NCI-H2081 (cell line): Measurements from ENCODE around the gene FADS1.

Experiments used
- DNase-seq, 2 experiments: peaks; one replicate each; lab custom pipeline; 2025; lab: John Stamatoyannopoulos, UW

FADS1 gene

DNA sequence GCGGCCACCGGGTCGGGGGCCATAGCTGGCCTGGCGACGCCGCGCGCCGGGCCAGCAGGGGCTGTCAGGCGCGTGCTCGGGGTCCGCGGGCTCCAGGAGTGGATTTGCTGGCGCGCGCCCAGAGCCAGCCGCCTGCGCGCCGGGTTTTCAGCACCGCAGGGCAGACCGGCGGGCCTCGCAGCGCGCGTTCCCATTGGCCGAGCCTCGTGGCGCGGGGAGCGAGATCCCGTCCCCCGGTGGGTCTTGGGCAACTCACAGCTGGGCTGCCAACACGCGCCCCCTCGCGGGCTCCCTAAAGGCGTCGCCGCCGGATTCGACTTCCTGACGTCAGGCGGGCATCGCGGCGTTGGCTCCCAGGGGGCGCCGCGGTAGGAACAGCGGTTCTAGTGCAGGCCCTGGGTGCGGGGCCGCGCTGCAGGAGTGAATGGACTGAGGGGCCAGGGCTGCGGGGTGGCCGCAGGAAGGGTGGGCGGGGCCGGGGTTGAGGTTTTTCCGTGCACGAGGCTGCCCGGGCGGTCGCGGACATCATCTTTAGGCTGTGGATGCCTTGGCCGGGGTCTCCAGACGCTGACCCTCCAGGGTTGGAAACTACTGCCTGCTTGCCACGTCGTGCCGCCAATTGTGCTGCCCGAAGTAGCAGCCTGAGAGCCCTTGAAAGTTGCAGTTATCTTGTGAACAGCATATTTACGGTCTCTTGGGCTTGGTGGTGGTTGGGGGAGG is at the start of gene FADS1:
Gene FADS1, minus strand, starts transcription at position 268 of the 720 bp plus-strand sequence. Its CDS starts 74 bp downstream, at position 194.
- peak; percentile 97 to 98 for DNase-seq

DNA sequence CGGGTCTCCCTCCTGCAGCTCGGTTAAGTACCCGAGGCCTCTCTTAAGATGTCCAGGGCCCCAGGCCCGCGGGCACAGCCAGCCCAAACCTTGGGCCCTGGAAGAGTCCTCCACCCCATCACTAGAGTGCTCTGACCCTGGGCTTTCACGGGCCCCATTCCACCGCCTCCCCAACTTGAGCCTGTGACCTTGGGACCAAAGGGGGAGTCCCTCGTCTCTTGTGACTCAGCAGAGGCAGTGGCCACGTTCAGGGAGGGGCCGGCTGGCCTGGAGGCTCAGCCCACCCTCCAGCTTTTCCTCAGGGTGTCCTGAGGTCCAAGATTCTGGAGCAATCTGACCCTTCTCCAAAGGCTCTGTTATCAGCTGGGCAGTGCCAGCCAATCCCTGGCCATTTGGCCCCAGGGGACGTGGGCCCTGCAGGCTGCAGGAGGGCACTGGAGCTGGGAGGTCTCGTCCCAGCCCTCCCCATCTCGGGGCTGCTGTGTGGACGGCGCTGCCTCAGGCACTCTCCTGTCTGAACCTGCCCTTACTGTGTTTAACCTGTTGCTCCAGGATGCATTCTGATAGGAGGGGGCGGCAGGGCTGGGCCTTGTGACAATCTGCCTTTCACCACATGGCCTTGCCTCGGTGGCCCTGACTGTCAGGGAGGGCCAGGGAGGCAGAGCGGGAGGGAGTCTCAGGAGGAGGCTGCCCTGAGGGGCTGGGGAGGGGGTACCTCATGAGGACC is 49.6 kb upstream of the FADS1 start:
- DNase-seq = no peak

DNA sequence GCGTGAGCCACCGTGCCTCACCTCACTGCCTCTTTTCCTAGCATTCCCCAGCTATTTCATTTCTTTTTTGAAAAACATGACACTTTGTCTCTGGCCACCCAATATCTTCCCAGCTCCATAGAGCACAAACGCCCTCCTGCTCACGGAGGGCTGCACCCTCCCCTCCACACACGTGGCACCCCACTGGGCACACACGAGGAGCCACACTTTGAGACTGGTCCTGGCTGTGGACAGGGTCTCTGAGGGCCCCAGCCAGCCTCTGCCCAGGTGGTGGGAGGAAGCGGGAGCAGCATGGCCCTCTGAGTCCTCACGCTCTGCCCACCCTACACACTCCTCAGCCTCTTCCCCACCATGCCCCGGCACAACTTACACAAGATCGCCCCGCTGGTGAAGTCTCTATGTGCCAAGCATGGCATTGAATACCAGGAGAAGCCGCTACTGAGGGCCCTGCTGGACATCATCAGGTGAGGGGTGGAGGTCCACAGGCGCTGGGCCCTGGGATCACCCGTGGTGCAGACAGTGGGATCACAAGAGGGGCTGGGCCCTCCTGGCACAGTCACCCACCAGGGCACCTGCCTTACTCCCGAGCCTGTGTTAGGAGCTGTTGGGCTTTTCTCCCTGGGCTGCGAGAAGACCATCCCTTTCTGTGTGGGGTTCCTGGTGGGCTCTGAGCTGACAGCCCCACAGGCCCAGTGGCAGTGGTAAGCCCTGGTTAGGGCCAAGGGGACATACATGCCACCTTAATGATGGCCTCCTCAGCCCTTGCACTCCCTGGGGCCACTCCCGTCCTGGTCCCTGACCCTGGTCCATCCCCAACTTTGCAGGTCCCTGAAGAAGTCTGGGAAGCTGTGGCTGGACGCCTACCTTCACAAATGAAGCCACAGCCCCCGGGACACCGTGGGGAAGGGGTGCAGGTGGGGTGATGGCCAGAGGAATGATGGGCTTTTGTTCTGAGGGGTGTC is 48.3 kb upstream of the FADS1 start:
- DNase-seq = no peak

DNA sequence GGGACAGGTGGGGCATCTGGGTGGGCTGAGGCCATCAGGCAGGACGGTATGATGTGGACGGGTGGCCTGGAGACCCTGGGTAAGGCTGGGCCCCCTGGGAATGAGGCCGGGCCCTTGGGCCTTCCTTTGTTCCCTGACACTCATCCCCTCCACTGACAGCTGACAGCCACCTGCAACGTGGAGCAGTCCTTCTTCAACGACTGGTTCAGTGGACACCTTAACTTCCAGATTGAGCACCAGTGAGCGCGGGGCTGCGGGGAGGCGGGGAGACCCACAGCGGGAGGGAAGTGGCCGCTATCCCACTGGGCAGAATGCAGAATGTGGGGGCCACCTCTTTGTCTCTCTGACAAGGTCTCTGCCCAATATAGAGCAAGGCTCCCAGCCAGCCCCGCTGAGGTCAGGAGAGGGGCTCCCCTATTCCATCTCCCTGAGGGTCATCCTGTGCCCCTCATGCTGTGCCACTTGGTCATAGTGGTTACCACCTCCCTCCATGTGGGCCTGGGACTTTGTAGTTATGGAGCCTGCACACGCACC is 46.8 kb upstream of the FADS1 start:
- no peak for DNase-seq

DNA sequence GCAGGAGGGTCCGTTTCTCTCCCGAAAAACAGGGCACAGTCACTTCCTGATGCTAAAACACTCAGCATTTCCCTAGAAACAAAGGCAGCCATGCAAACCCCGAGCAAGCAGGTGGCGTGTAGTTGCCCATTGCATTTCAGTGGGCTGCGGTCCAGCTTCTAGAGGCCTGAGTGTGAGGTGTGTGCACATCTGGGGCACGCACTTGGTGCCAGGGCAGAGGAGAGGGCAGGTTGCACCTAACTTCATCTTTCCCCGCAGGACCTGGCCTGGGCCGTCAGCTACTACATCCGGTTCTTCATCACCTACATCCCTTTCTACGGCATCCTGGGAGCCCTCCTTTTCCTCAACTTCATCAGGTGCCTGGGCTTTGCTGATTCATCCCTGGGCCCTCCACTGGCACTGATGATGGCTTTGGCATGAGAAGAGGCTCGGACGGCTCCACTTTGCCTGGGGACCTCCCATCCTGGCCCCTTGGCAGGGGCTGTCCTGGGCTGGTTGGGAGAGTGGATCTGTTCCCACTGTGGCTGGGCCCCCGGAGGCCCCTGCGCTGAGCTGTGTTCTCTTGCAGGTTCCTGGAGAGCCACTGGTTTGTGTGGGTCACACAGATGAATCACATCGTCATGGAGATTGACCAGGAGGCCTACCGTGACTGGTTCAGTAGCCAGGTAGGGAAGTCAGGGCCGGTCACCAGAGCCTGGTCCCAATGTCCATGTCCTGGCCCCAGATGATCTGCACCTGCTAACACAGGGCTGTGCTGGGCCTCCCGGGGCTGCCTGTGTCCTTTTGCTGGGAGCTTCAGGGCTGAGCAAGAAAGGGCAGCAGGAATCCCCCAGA is 46.1 kb upstream of the FADS1 start:
- no peak for DNase-seq

DNA sequence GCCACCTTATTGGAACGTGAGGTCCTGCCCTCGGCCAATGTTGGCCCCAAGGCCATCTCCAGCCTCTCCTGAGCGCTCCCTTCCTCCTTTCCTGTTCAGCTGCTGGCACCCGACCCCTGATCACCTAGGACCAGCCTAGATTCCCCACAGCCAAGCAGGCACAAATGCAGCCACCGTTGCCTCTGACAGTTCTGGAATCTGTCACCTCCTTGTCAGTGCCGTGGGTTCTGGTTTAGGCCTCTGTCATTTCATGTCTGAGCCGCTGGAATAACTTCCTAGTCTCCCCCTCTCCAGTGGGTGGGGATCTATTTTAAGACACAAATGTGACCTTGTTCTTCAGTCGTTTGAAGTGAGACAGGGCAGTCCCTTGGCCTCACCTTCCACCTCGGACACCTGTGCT is 44.8 kb upstream of the FADS1 start:
- DNase-seq = no peak

DNA sequence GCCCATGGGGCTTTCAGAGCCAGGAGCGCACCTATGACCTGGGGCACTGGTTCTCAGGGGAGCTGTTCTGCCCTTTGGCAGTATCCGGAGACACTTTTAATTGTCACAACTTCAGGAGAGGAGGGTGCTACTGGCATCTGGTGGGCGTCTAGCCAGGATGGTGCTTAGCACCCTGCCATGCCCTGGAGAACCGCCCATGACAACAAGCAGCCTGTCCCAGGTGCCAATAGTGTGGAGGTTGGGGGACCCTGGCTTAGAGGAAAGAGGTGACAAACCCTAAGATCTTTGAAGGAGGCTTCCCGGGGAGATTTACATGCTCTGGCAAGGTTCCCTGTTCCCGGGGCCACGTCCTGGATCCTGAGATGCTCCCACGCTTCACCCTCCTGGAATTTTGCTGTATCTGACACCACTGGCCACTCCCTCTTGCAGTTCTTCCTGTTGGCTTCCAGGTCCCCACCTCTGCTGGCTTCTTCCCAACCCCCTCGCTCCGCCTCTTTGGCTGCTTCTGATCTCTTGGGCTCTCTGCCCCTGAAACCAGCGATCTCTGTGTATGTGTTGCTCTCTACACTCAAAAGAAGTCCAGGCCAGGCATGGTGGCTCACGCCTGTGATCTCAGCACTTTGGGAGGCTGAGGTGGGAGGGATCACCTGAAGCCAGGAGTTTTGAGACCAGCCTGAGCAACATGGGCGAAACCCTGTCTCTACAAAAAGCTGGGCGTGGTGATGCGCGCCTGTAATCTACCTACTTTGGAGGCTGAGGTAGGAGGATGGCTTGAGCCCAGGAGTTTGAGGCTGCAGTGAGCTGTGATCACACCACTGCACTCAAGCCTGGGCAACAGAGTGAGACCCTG is 43.5 kb upstream of the FADS1 start:
- DNase-seq = peak in 1 of 2 experiments; percentile 16

DNA sequence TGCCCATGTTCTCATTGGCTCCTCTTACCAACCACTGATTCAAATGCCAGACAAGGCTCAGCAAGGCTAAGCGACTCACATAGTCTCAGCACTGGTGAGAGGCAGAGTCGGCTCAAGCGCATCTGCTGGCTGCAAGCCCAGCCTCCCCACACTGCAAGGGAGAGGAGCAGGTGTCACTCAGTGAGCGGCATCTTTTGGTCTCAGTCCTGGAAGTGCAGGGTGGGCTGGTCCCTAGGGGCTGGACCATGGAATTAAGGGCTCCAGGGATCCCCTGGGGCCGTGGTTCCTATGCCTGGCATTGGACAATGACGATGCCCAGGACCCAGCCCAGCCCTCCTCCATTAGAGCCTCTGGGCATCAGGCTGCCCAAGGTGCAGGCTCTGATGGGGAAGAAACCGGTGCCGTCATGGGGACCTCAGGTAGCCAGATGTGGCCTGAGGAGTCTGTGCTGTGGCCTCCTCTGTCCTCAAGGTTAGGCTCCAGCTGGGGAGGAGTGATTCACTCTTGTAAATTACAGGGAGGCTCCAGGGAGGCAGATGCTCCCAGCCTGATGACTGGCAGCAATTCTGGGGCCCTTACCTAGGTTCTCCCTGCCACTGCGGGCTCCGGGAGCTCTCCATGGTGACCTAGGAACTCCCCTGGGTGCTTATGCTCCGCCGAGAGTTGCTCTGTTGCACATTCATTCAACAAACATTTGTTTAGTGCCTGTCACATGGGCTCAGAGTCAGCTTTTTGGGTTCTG is 39.3 kb upstream of the FADS1 start:
- DNase-seq = peak in 1 of 2 experiments; percentile 5

DNA sequence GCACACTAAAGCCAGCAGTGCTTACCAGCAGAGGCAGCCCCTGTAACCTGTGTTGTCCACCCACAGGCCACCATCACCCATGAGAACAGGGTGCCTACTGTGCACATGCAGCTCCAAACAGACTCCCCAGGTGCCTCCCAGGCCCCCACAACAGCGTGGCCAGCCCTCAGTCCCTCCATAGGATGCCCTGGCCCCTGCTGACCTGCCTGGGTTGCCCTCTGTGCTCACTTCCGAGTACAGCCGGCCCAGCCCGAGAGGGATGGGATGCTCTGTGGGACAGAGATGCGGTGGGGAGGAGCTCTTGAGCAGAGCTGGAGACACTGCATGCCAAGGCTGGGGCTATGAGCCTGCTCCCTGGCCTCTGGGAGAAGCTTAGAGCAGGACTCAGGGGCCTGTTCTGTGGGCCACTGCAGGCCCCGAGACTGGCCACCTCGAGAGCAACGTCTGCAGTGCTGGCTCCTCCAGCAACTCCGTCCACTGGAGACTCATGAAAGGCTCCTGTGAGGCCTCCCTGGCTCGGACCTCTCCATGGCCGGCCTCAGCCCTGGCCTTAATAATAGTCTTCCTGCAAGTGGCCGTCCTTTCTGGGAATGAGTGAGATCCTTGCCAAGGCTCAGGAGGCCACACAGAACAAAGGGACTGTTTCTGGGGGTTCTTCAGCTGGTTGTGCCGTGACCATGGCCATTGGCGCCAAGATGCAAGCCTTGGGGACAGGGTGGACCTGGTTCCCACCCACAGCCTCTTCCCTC is 38.3 kb upstream of the FADS1 start:
- no peak for DNase-seq

DNA sequence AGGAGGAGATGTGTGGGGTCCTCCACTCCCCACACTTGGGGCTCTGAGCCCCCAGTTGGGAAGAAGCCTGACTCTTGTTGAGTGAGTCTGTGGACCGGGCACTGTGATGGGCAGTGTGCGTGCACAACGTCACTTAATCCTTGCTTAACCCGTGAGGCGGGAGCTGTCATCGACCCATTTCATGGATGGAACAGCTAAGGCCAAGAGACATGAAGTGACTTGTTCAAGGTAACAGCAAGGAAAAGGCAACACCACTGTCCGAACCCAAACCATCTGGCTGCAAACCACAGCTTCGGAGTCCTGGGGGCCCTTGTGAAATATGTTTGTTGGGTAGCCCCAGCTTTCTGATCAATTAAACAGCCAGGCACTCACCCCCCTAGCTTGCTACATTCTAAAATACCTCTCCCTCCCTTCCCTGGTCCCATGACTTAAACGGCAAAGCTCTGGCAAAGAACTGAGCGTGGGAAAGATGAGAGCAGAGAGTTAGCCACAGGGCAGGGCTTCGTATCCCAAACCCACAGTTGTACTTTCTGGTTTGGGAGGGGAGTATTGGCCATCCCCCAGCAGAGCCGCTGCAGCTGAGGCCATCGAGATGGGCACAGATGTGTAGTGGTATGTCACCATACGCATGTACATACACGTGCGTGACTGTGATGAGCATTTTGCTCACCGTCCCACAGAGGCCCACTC is 37.5 kb upstream of the FADS1 start:
- DNase-seq = no peak

DNA sequence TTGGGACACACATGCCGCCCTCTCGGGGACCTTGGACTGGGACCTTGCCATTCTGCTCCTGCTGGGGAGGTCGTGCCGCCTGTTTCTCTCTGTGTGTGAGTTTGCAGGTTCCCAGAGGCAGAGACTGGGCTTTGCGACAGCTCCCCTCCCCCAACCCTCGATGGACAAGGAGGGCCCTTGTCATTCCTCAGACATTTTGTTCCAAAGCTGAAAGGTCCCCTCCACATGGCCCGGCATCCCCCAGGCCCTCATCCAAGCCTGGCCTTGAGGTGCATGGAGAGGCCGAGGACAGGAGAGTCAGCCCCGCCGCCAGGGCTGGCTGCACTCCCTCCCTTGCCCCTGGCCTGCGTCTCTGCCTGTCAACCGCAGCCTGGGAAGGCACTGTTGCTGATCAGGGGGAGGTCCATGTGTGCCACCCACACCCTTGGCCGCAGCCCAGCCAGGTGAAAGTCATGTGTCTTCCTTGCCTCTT is 36.9 kb upstream of the FADS1 start:
- no peak for DNase-seq

DNA sequence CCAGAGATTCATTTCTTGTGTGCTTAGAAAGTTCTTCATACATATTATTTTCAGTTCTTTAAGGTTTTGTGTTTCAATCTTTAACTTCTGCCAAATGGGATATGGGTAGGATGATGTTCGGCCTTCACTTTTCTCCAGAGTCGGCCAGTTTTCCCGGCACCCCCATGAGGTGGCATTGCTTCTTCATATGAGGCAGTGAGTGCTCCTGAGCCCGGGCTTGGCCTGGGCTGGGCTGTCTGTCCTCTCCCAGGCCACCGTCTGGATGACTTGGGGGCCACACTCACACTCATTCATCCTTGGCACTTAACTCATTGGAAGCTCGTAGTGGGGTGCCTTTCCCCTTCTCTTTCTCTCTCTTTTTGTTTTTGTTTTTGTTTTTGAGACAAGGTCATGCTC is 35.1 kb upstream of the FADS1 start:
- DNase-seq = no peak

DNA sequence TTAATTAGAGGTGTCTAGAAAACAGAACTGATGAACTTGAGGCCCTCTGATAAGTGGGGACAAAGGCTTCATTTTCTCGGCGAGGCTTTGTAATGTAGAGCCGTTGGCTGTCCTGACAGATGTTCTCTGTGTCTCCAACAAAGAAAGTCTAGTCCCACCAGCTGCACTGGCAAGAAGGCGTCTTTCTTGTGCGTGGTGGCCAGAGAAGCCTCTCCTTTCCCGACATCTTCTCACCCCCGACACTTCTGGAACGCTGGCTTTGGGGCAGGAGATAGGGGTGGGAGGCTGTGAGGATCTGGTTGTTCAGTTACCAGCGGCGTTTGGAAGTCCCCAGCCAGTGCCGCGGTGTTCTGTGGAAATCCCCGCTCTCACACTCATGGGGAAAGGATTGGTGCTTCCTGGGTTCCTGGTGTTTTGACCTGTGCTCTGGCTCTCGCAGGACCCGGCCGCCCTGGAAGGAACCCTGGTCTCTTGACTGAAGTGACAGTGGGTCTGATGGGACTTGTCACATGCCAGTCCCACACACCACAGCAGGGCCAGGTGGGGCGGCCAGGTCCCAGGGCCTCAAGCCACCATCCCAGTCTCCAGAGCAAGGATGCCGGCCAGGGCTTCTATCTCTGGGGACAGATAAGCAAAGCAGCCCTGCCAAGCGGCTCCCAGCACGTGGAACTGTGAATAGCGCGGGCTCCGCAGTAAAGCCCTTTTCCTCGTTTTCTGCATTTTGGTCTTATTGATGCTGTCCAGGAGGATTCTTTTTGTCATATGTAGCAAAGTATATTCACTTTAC is 34.5 kb upstream of the FADS1 start:
- DNase-seq = no peak

DNA sequence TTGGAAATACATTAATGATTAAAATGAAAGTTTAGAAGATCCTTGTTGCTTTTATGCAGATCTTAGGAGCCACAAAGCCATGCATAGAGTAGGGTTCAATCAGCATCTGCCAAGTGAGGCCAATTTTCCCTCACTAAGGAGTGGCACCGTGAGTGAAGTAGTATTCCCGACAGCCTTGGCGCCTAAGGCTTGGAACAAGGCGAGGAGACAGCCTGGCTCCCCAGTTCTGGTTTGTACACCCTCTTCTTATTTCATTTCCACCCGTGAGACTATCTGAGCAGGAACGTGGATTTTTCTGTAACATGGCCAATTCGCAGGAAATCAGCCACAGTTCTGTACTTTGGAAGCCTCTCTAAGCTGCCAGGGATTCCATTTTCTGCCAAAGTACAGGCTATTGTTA is 33.9 kb upstream of the FADS1 start:
- no peak for DNase-seq

DNA sequence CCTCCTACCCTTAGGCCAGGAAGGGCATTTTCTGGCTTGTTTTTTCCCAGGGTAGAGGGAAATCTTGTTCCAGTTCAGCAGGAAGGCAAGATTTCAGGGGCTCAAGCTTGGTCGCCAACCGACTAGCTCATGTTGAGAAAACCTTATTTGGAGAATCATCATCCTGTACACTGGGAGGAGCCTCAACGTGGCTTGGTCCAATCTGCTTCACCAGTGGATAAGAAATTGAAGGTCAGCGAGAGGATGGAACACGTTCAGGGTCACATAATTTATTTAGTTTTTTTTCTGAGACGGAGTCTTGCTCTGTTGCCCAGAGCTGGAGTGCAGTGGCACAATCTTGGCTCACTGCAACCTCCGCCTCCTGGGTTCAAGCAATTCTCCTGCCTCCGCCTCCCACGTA is 31.8 kb upstream of the FADS1 start:
- no peak for DNase-seq

DNA sequence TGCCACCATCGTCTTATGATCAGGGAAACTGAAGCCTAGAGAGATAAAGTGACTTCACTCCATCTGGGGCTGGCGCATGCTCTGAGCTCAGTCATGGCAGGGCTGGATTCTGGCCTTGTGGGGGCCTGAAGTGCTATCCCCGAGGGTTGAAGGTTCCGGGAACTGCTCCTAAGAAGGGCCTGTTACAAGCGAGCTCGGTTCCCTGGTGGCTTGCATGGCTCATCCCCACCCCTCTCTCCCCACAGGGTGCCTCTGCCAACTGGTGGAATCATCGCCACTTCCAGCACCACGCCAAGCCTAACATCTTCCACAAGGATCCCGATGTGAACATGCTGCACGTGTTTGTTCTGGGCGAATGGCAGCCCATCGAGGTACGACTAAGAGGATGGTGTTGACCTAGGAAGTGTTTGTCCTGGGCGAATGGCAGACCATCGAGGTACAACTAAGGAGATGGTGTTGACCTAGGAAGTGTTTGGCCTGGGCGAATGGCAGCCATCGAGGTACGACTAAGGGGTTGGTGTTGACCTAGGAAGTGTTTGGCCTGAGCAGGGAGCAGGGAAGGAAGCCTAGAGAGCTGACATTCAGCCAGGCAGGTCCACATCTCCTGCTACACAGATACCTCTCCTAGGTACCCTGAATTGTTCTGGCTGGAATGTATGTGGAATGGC is 31.2 kb upstream of the FADS1 start:
- no peak for DNase-seq
